Measurements from ENCODE around the gene NKAPD1. TPM values are rescaled to one million over a fixed set of nuclear protein-coding genes. Genes with fewer than 3 reads are reported as not detected.

The NKAPD1 gene
- total RNA-seq, 1 donor from 2014 or later, result 11.8 TPM

DNA sequence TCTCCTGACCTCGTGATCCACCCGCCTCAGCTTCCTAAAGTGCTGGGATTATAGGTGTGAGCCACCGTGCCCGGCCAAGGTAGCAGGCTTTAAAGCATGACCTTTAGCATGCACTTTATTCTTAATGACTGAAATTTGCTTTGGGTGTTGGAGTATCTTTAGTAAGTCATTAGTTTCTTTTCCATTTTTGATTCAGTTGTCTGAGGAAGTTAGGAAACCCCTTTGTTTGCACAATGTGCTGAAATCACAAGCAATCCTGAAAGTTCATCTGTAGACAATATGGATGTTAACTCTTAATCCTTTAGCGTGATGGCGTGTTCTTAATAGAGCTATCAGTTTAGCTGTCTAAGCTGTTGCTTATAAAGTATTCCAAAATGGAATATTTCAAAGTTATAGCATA lies 29.3 kb downstream of the NKAPD1 start:
- TF ChIP-seq POLR2A (IDR thresholded peaks at IDR 0.05) (no peak), CTCF (IDR thresholded peaks at IDR 0.05) (no peak)
- no peak for DNase-seq (ENCODE audit: extremely low spot score in 2 of 2)
- intact Hi-C loops (cut with DNase I), result no loop called here
- H3K27me3 ChIP-seq, result no peaks in the 10 kb centered on the region
- no peak overlapping the region for H3K27ac ChIP-seq
- no peaks in the 10 kb centered on the region for H3K9me3 ChIP-seq
- no peaks in the 10 kb centered on the region for H3K36me3 ChIP-seq
- no peak overlapping the region for H3K4me3 ChIP-seq
- no peaks in the 10 kb centered on the region for H3K4me1 ChIP-seq

DNA sequence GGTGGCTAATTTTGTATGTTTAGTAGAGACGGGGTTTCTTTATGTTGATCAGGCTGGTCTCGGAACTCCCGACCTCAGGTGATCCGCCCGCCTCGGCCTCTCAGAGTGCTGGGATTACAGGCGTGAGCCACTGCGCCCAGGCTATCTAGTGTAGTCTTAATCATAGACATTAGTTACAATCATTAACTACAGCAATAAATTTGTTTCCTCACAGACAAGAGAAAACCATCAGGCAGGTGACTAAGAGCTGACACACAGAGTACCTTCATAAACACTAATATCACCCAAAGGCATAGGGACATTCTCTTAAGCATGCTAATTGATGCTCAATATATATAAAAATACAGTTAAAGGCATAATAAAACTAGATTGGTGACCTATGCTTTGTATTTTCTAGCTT lies 32.0 kb downstream of the NKAPD1 start:
- DNase-seq (ENCODE audit: extremely low spot score in 2 of 2), result no peak
- Histone ChIP-seq H3K9me3 (no peaks in the 10 kb centered on the region), H3K27me3 (no peaks in the 10 kb centered on the region), H3K27ac (no peak overlapping the region), H3K4me3 (no peak overlapping the region), H3K36me3 (no peaks in the 10 kb centered on the region), H3K4me1 (no peaks in the 10 kb centered on the region)
- TF ChIP-seq POLR2A (IDR thresholded peaks at IDR 0.05) (no peak), POLR2AphosphoS5 (IDR thresholded peaks at IDR 0.05; ENCODE audit: insufficient read depth in 1 of 2, low read depth in 1 of 2) (no peak), CTCF (IDR thresholded peaks at IDR 0.05) (no peak)
- intact Hi-C loops (cut with DNase I), result no loop called here

DNA sequence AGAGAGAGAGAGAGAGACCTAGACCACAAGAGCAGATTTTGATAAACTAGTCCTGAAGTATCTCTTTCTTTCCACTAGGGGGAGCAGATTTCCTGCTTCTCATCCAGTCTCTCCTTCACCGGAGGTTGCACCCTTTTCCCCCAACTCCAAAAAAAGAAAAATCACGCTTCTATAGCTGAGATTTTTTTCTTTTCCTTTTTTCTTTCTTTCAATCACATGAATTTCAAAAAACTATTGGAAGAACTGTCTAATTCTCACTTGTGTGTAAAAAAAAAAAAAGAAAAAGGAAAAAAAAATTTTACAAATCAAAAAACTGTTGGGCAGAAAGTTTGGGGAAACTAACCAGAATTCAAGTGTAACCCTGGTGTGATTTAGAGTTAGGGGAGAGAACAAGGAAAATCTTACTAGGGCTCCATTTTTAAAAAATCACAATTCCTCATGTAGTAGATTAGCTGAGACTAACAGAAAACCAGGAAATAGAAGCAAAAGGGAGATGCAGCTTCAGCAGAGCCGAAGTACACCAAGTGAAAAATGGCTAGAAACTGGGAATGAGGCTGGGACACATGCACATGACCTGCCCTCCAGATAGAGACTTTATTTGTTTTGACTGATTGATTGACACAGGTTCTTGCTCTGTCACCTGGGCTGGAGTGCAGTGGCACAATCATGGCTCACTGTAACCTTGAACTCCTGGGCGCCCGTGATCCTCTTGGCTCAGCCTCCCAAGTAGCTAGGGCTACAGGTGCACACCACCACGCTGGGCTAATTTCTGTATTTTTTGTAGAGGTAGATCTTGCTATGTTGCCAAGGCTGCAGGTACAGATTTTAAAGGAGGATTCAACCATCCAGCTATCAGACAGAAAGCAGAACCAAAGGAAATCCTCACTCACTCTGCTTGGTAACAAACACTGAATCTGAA lies 39.7 kb downstream of the NKAPD1 start:
- Histone ChIP-seq H3K4me3 (no peak overlapping the region), H3K4me1 (peaks cover 5% of the 10 kb centered on the region), H3K27me3 (no peaks in the 10 kb centered on the region), H3K27ac (no peak overlapping the region), H3K36me3 (no peaks in the 10 kb centered on the region), H3K9me3 (no peaks in the 10 kb centered on the region)
- intact Hi-C loops (cut with DNase I), result loop anchor here (10.0 kb wide), 1 partner anchor 171 kb away; no protein-coding TSS in a partner anchor
- TF ChIP-seq POLR2AphosphoS5 (IDR thresholded peaks at IDR 0.05; ENCODE audit: insufficient read depth in 1 of 2, low read depth in 1 of 2) (no peak), CTCF (IDR thresholded peaks at IDR 0.05) (peak; percentile 23 to 62 (median 29))
- no peak for DNase-seq (ENCODE audit: extremely low spot score in 2 of 2)

DNA sequence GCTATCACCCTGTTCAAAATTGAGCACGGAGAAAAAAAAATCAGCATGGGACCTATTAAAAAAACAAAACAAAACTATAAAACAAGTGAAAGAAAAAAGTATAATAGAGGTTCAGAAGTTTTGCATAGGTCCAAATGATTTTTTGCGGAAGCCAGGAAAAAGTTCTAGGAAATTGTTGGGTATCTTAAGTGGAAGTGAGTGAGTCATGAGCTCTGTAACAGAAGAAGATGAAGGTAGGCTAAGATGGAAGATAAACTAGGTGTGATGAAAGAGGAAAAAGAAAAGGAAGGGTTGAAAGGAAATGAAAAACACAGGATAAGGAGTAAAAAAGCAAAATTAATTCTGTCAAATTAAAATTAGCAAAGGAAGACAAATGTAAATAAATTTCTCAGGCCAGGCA lies 40.4 kb downstream of the NKAPD1 start:
- Histone ChIP-seq H3K27me3 (no peaks in the 10 kb centered on the region), H3K4me3 (no peak overlapping the region), H3K9me3 (no peaks in the 10 kb centered on the region), H3K4me1 (peaks cover 7% of the 10 kb centered on the region), H3K36me3 (no peaks in the 10 kb centered on the region), H3K27ac (no peak overlapping the region)
- intact Hi-C loops (cut with DNase I), result loop anchor here (10.0 kb wide), 1 partner anchor 170 kb away; no protein-coding TSS in a partner anchor
- TF ChIP-seq POLR2A (IDR thresholded peaks at IDR 0.05), result no peak
- TF ChIP-seq CTCF (IDR thresholded peaks at IDR 0.05), result no peak
- no peak for TF ChIP-seq POLR2AphosphoS5 (IDR thresholded peaks at IDR 0.05; ENCODE audit: insufficient read depth in 1 of 2, low read depth in 1 of 2)
- DNase-seq (ENCODE audit: extremely low spot score in 2 of 2), result no peak

GRCh38 chr11:112115386-112115785 lies 41.3 kb downstream of the NKAPD1 start:
- Histone ChIP-seq H3K4me3 (no peak overlapping the region), H3K9me3 (no peaks in the 10 kb centered on the region), H3K4me1 (peaks cover 16% of the 10 kb centered on the region), H3K27me3 (no peaks in the 10 kb centered on the region), H3K27ac (no peak overlapping the region), H3K36me3 (no peaks in the 10 kb centered on the region)
- TF ChIP-seq CTCF (IDR thresholded peaks at IDR 0.05) (no peak), POLR2A (IDR thresholded peaks at IDR 0.05) (no peak)
- intact Hi-C loops (cut with DNase I), result loop anchor here (10.0 kb wide), 1 partner anchor 169 kb away; no protein-coding TSS in a partner anchor
- no peak for DNase-seq (ENCODE audit: extremely low spot score in 2 of 2)

Data from vagina (tissue), 2 donors.